ENCODE data around the gene TMEM245. TPM values are rescaled to one million over a fixed set of nuclear protein-coding genes. Genes with fewer than 3 reads are reported as not detected.

Gene TMEM245
- total and polyA plus RNA-seq, 2 of the 13 experiments (the other 11 are each of a cell fraction or from before 2014, with no cell fraction given) = 53.5 to 55.4 TPM

DNA sequence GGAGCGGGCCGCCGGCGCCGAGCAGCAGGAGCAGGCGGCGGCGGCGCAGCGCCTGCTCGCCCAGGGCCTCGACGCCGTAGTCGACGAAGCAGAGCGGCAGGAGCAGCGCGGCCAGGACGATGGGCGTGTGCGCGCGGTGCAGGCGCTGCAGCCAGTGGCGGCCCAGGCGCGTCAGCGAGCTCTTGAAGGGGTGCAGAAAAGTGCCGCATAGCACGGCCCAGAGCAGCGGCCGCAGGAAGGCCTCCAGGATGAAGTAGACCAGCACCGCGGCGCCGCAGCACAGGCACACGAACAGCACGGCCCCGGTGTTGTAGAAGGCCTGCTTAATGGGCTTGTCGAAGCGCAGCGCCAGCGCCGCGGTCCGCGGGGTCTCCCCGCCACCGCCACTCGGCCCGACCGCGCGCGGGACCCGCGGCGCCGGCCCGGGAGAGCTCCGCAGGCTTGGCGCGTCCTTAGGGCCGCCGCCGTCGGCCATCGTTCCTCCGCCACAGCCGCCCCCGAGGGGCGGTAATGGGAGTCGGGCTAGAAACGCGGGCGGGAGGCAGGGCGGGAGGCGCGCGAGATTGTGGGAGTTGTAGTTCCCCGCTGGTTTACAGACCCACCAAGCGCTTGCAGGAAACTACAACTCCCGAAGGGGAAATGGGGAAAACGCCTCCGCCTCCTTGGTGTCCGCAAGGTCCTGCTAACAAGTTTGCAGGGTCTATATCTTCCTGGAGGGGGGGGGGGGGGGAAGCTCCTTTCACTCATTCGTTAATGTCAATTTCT lies at the start of gene TMEM245 (continued):
- TF ChIP-seq RAD21 (CRISPR knock-in tag; IDR thresholded peaks at IDR 0.05) (0 out of 2 replicates have a peak, but pooled peaks have one; percentile 22), AGO1 (IDR thresholded peaks at IDR 0.05; ENCODE audit: low read depth, low read length, poor library complexity, severe bottlenecking) (no peak), ZNF263 (CRISPR knock-in tag; IDR thresholded peaks at IDR 0.05) (no peak), ZNF264 (CRISPR knock-in tag; IDR thresholded peaks at IDR 0.05) (no peak), KLF16 (CRISPR knock-in tag; IDR thresholded peaks at IDR 0.05) (peak in 1 of 2 experiments; percentile 72; a peak in 2 of 4 replicates), ZNF205 (CRISPR knock-in tag; IDR thresholded peaks at IDR 0.05) (no peak), SMAD3 (CRISPR knock-in tag; IDR thresholded peaks at IDR 0.05) (peak; percentile 26; the same call in 1 of the 2 replicates), KLF12 (CRISPR knock-in tag; IDR thresholded peaks at IDR 0.05; ENCODE audit: borderline replicate concordance) (no peak), ATRX (CRISPR knock-in tag; IDR thresholded peaks at IDR 0.05; ENCODE audit: borderline replicate concordance) (no peak), SIX1 (CRISPR knock-in tag; IDR thresholded peaks at IDR 0.05; ENCODE audit: borderline replicate concordance) (no peak), MAF1 (CRISPR knock-in tag; IDR thresholded peaks at IDR 0.05; ENCODE audit: borderline replicate concordance) (0 out of 2 replicates have a peak, but pooled peaks have one; percentile 33), ZNF12 (CRISPR knock-in tag; IDR thresholded peaks at IDR 0.05) (no peak), ZNF44 (CRISPR knock-in tag; IDR thresholded peaks at IDR 0.05) (no peak), ZNF101 (CRISPR knock-in tag; IDR thresholded peaks at IDR 0.05; ENCODE audit: borderline replicate concordance, low read depth) (no peak), ZNF143 (CRISPR knock-in tag; IDR thresholded peaks at IDR 0.05) (peak; percentile 93), ZNF619 (CRISPR knock-in tag; IDR thresholded peaks at IDR 0.05) (no peak)
- TF ChIP-seq, protein P1, sequence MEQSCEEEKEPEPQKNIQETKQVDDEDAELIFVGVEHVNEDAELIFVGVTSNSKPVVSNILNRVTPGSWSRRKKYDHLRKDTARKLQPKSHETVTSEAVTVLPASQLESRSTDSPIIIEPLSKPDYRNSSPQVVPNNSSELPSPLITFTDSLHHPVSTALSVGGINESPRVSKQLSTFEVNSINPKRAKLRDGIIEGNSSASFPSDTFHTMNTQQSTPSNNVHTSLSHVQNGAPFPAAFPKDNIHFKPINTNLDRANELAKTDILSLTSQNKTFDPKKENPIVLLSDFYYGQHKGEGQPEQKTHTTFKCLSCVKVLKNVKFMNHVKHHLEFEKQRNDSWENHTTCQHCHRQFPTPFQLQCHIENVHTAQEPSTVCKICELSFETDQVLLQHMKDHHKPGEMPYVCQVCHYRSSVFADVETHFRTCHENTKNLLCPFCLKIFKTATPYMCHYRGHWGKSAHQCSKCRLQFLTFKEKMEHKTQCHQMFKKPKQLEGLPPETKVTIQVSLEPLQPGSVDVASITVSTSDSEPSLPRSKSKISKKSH (CRISPR knock-in tag; IDR thresholded peaks at IDR 0.05; ENCODE audit: borderline replicate concordance) = no peak
- TF ChIP-seq, protein P2, sequence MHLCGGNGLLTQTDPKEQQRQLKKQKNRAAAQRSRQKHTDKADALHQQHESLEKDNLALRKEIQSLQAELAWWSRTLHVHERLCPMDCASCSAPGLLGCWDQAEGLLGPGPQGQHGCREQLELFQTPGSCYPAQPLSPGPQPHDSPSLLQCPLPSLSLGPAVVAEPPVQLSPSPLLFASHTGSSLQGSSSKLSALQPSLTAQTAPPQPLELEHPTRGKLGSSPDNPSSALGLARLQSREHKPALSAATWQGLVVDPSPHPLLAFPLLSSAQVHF (CRISPR knock-in tag; IDR thresholded peaks at IDR 0.05) = 0 out of 2 replicates have a peak, but pooled peaks have one; percentile 51
- TF ChIP-seq, protein P3, sequence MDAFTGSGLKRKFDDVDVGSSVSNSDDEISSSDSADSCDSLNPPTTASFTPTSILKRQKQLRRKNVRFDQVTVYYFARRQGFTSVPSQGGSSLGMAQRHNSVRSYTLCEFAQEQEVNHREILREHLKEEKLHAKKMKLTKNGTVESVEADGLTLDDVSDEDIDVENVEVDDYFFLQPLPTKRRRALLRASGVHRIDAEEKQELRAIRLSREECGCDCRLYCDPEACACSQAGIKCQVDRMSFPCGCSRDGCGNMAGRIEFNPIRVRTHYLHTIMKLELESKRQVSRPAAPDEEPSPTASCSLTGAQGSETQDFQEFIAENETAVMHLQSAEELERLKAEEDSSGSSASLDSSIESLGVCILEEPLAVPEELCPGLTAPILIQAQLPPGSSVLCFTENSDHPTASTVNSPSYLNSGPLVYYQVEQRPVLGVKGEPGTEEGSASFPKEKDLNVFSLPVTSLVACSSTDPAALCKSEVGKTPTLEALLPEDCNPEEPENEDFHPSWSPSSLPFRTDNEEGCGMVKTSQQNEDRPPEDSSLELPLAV (CRISPR knock-in tag; conservative IDR thresholded peaks at IDR 0.05; ENCODE audit: low read depth) = no peak
- TF ChIP-seq, protein P4, sequence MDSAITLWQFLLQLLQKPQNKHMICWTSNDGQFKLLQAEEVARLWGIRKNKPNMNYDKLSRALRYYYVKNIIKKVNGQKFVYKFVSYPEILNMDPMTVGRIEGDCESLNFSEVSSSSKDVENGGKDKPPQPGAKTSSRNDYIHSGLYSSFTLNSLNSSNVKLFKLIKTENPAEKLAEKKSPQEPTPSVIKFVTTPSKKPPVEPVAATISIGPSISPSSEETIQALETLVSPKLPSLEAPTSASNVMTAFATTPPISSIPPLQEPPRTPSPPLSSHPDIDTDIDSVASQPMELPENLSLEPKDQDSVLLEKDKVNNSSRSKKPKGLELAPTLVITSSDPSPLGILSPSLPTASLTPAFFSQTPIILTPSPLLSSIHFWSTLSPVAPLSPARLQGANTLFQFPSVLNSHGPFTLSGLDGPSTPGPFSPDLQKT (CRISPR knock-in tag; IDR thresholded peaks at IDR 0.05; ENCODE audit: borderline replicate concordance) = no peak
- TF ChIP-seq, protein P5, sequence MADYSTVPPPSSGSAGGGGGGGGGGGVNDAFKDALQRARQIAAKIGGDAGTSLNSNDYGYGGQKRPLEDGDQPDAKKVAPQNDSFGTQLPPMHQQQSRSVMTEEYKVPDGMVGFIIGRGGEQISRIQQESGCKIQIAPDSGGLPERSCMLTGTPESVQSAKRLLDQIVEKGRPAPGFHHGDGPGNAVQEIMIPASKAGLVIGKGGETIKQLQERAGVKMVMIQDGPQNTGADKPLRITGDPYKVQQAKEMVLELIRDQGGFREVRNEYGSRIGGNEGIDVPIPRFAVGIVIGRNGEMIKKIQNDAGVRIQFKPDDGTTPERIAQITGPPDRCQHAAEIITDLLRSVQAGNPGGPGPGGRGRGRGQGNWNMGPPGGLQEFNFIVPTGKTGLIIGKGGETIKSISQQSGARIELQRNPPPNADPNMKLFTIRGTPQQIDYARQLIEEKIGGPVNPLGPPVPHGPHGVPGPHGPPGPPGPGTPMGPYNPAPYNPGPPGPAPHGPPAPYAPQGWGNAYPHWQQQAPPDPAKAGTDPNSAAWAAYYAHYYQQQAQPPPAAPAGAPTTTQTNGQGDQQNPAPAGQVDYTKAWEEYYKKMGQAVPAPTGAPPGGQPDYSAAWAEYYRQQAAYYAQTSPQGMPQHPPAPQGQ (CRISPR knock-in tag; IDR thresholded peaks at IDR 0.05; ENCODE audit: borderline replicate concordance) = no peak
- TF ChIP-seq, protein P6, sequence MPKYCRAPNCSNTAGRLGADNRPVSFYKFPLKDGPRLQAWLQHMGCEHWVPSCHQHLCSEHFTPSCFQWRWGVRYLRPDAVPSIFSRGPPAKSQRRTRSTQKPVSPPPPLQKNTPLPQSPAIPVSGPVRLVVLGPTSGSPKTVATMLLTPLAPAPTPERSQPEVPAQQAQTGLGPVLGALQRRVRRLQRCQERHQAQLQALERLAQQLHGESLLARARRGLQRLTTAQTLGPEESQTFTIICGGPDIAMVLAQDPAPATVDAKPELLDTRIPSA (CRISPR knock-in tag; IDR thresholded peaks at IDR 0.05; ENCODE audit: borderline replicate concordance) = no peak

All from HepG2 (cell line).